ENCODE results near the gene PCDHGB6. TPM values are rescaled to one million over a fixed set of nuclear protein-coding genes. Genes with fewer than 3 reads are reported as not detected.

The PCDHGB6 gene
- total and polyA plus RNA-seq, 9 of the 15 experiments (the other 6 are each of a cell fraction or from before 2014, with no cell fraction given) = 0.01 to 0.11 (median 0.07) TPM; not detected in 1

- TF ChIP-seq MYBL2 (IDR thresholded peaks at IDR 0.05; ENCODE audit: low read depth) (no peak), MYBL2 (CRISPR knock-in tag; IDR thresholded peaks at IDR 0.05; ENCODE audit: borderline replicate concordance) (no peak), NCOA4 (IDR thresholded peaks at IDR 0.05; ENCODE audit: partially characterized antibody) (no peak), MYNN (IDR thresholded peaks at IDR 0.05) (no peak), MYNN (CRISPR knock-in tag; IDR thresholded peaks at IDR 0.05) (no peak), NFATC3 (IDR thresholded peaks at IDR 0.05) (no peak)
Measured at GRCh38 chr5:141382469-141383294, 25.1 kb upstream of the PCDHGB6 start, which contains the start of gene PCDHGA7 (continued).

- Histone ChIP-seq H3K4me3 (no peak overlapping the region), H3K9me1 (ENCODE audit: control insufficient read depth, insufficient read depth, low read length) (no peaks in the 10 kb centered on the region), H2AFZ (ENCODE audit: low read depth, low read length) (peak overlapping the region; percentile 67; the same call in 1 of the 2 replicates), H4K20me1 (replicated peaks; ENCODE audit: control insufficient read depth, insufficient read depth, low read length) (no peaks in the 10 kb centered on the region), H3K9ac (ENCODE audit: insufficient read depth in 1 of 2, low read depth in 2 of 2, low read length in 2 of 2) (no peak overlapping the region), H3K4me1 (replicated peaks in 1 of 2; ENCODE audit: control insufficient read depth in 2 of 2, insufficient read depth in 2 of 2, low read length in 2 of 2) (peaks cover 0 to 9% of the 10 kb centered on the region in 2 experiments; a peak in 2 of 5 replicates), H3K27me3 (ENCODE audit: control insufficient read depth in 2 of 2, insufficient read depth in 2 of 2, low read length in 2 of 2) (peaks cover 9 to 28% of the 10 kb centered on the region in 2 experiments; a peak in 4 of 5 replicates), H3K27ac (ENCODE audit: extremely low read depth, low read depth, low read length) (no peak overlapping the region), H3K9me3 (replicated peaks; ENCODE audit: control insufficient read depth, insufficient read depth, low read depth, low read length) (no peaks in the 10 kb centered on the region), H3K36me3 (ENCODE audit: control insufficient read depth, insufficient read depth, low read length) (no peaks in the 10 kb centered on the region), H3K4me2 (ENCODE audit: insufficient read depth, low read length) (peak overlapping the region; percentile 69; the same call in 1 of the 2 replicates), H3K79me2 (ENCODE audit: control insufficient read depth, insufficient read depth, low read length) (no peaks in the 10 kb centered on the region)
- ChIA-PET POLR2A (interaction anchor here (0.6 kb wide), 1 partner anchor 30 kb away, joined by 3 read pairs; no protein-coding TSS in a partner anchor), CTCF (ENCODE audit: low intra/inter-chr PET ratio) (interaction anchor here (0.9 kb wide), 1 partner anchor 180 kb away, joined by 5 read pairs; no protein-coding TSS in a partner anchor)
- FAIRE-seq (no peak), DNase-seq (ENCODE audit: extremely low read depth in 1 of 4, low spot score in 3 of 4) (peak in 2 of 4 experiments; percentile 14 to 19), ATAC-seq (no peak; the same call in 2 of the 3 replicates)
- 3% methylated on average over 20 of the region's 21 CpGs for WGBS (ENCODE audit: insufficient coverage, low coverage, missing lambda C conversion rate)
- TF ChIP-seq HDAC6 (IDR thresholded peaks at IDR 0.05; ENCODE audit: low read depth, low read length) (no peak), RFX1 (IDR thresholded peaks at IDR 0.05) (no peak), FOXK2 (conservative IDR thresholded peaks at IDR 0.05 in 1 of 2, IDR thresholded peaks at IDR 0.05 in 1 of 2; ENCODE audit: low read depth in 2 of 2) (no peak), SMAD2 (IDR thresholded peaks at IDR 0.05; ENCODE audit: low read depth, low read length) (no peak), HIVEP1 (CRISPR knock-in tag; IDR thresholded peaks at IDR 0.05) (no peak), IRF1 (CRISPR knock-in tag; IDR thresholded peaks at IDR 0.05; ENCODE audit: borderline replicate concordance) (no peak), TBL1XR1 (IDR thresholded peaks at IDR 0.05; ENCODE audit: low read length in 2 of 2) (no peak), ILK (tag; IDR thresholded peaks at IDR 0.05; ENCODE audit: borderline replicate concordance, low read depth) (no peak), ZNF780A (CRISPR knock-in tag; IDR thresholded peaks at IDR 0.05) (no peak)
- BruUV-seq (replicated peaks) = no TSS peak
- in situ Hi-C loops (cut with MboI) = no loop called here
- intact Hi-C loops (cut with micrococcal nuclease) = no loop called here
Measured at GRCh38 chr5:141383345-141383744, 24.5 kb upstream of the PCDHGB6 start.

All from K562 (cell line).